Stomach (tissue), 4 donors: Measurements from ENCODE around the gene FBXW8.

Source experiments
- CTCF ChIP-seq, 7 experiments: fragments of 450-650 bp in 4 of 7; fragments of 200-600 bp in 3 of 7; sonication (generic) in 3 of 7; IDR thresholded peaks; one replicate each; pipeline ENCODE4 v1.5.1; 2016 to 2019; ENCODE audit warnings: antibody characterized with exemption in 7 of 7, control low read depth in 2 of 7, mild to moderate bottlenecking in 1 of 7
- EP300 ChIP-seq: sonication (generic); formaldehyde crosslinking; IDR thresholded peaks from one replicate; pipeline ENCODE4 v1.6.1; 2017; ENCODE audit warnings: antibody characterized with exemption
- POLR2A ChIP-seq, 4 donors: fragments of 450-650 bp; IDR thresholded peaks; one replicate each; pipeline ENCODE4 v1.6.1; 2016; ENCODE audit warnings: antibody characterized with exemption in 4 of 4, control low read depth in 2 of 4, mild to moderate bottlenecking in 1 of 4, moderate library complexity in 1 of 4
- POLR2AphosphoS5 ChIP-seq, 3 donors: sonication (generic); formaldehyde crosslinking; IDR thresholded peaks; one replicate each; pipeline ENCODE4 v1.6.1; 2016; ENCODE audit warnings: antibody characterized with exemption in 3 of 3

GRCh38 chr12:116880213-116880816, 30.4 kb upstream of the FBXW8 start:
- TF ChIP-seq POLR2AphosphoS5 (IDR thresholded peaks at IDR 0.05) (no peak), EP300 (no peak), CTCF (IDR thresholded peaks at IDR 0.05) (no peak), POLR2A (IDR thresholded peaks at IDR 0.05) (no peak)
